Neuronal stem cell (in vitro differentiated cells): ENCODE results near the gene COX4I1.

Experiments
- DNase-seq: peaks from one replicate; pipeline ENCODE4 v3.0.0-alpha.2; 2013; ENCODE audit warnings: low spot score
- H2AFZ ChIP-seq: one replicate; pipeline ENCODE4 v1.6.1; 2013; ENCODE audit warnings: mild to moderate bottlenecking, low read length, inconsistent platforms
- H2AK5ac ChIP-seq: 2 replicates; pipeline ENCODE4 v1.6.1; 2013; ENCODE audit warnings: low read depth, mild to moderate bottlenecking, inconsistent platforms, low read length, moderate library complexity, mixed read lengths
- H2BK120ac ChIP-seq: 2 replicates; pipeline ENCODE4 v1.6.1; 2013; ENCODE audit warnings: low read depth, mild to moderate bottlenecking, inconsistent platforms, low read length, moderate library complexity, mixed read lengths
- H2BK12ac ChIP-seq: one replicate; pipeline ENCODE4 v1.6.1; 2013; ENCODE audit warnings: low read length, inconsistent platforms
- H2BK15ac ChIP-seq: 2 replicates; pipeline ENCODE4 v1.6.1; 2013; ENCODE audit warnings: mild to moderate bottlenecking, low read length, inconsistent platforms, mixed read lengths
- H2BK5ac ChIP-seq: one replicate; pipeline ENCODE4 v1.6.1; 2013; ENCODE audit warnings: inconsistent platforms, mild to moderate bottlenecking, low read length, moderate library complexity
- H3K14ac ChIP-seq: one replicate; pipeline ENCODE4 v1.6.1; 2013; ENCODE audit warnings: low read length, inconsistent platforms
- H3K18ac ChIP-seq: 2 replicates; pipeline ENCODE4 v1.6.1; 2013; ENCODE audit warnings: low read length, inconsistent platforms
- H3K23ac ChIP-seq: 2 replicates; pipeline ENCODE4 v1.6.1; 2013; ENCODE audit warnings: low read depth, mild to moderate bottlenecking, mixed read lengths, low read length, inconsistent platforms; ENCODE audit not compliant: poor library complexity
- H3K27ac ChIP-seq: replicated peaks from 3 replicates; pipeline ENCODE4 v1.5.1; 2013; ENCODE audit warnings: low read length, inconsistent platforms
- H3K27me3 ChIP-seq, 3 experiments: 2 replicates each; pipeline ENCODE4 v1.6.1; 2013; ENCODE audit warnings: low read length in 3 of 3, mild to moderate bottlenecking in 2 of 3, inconsistent platforms in 1 of 3, low read depth in 1 of 3, mixed read lengths in 1 of 3, moderate library complexity in 1 of 3; ENCODE audit not compliant: control insufficient read depth in 3 of 3, insufficient read depth in 3 of 3
- H3K36me3 ChIP-seq, 2 donors: replicated peaks in 1 of 2; 2 replicates each; pipeline ENCODE4 v1.6.1; 2013; ENCODE audit warnings: low read length in 2 of 2; ENCODE audit not compliant: control insufficient read depth in 2 of 2, insufficient read depth in 2 of 2
- H3K4ac ChIP-seq: 2 replicates; pipeline ENCODE4 v1.6.1; 2013; ENCODE audit warnings: inconsistent platforms, mild to moderate bottlenecking, low read length, moderate library complexity
- H3K4me1 ChIP-seq, 2 donors: 1 replicate in 1 of 2; 2 replicates in 1 of 2; pipeline ENCODE4 v1.6.1; 2013; ENCODE audit warnings: low read length in 2 of 2, low read depth in 1 of 2; ENCODE audit not compliant: control insufficient read depth in 2 of 2, insufficient read depth in 1 of 2
- H3K4me2 ChIP-seq: one replicate; pipeline ENCODE4 v1.6.1; 2013; ENCODE audit warnings: mild to moderate bottlenecking, low read length, inconsistent platforms; ENCODE audit not compliant: insufficient read depth, poor library complexity, severe bottlenecking
- H3K4me3 ChIP-seq, 2 donors: 2 replicates each; pipeline ENCODE4 v1.5.1; 2013; ENCODE audit warnings: low read length in 2 of 2, mild to moderate bottlenecking in 2 of 2, inconsistent platforms in 1 of 2, moderate library complexity in 1 of 2
- H3K79me1 ChIP-seq: one replicate; pipeline ENCODE4 v1.6.1; 2013; ENCODE audit warnings: low read depth, mild to moderate bottlenecking, inconsistent platforms, low read length, moderate library complexity
- H3K9ac ChIP-seq: one replicate; pipeline ENCODE4 v1.6.1; 2013; ENCODE audit warnings: mild to moderate bottlenecking, low read depth, low read length, inconsistent platforms; ENCODE audit not compliant: poor library complexity
- H3K9me3 ChIP-seq, 2 donors: replicated peaks in 1 of 2; 2 replicates each; pipeline versions ENCODE3 to v1.6.1; 2013; ENCODE audit warnings: low read length in 2 of 2, mild to moderate bottlenecking in 2 of 2, inconsistent platforms in 1 of 2, low read depth in 1 of 2, mixed read lengths in 1 of 2, moderate library complexity in 1 of 2; ENCODE audit not compliant: control insufficient read depth in 2 of 2, insufficient read depth in 1 of 2
- H4K8ac ChIP-seq: one replicate; pipeline ENCODE4 v1.6.1; 2013; ENCODE audit warnings: low read depth, mild to moderate bottlenecking, inconsistent platforms, low read length, moderate library complexity
- H4K91ac ChIP-seq: one replicate; pipeline ENCODE4 v1.6.1; 2013; ENCODE audit warnings: low read length, low read depth, mild to moderate bottlenecking, inconsistent platforms; ENCODE audit not compliant: poor library complexity
- WGBS, 2 donors: extraction: QIAGEN DNeasy Blood & Tissue Kit; methylation state at CpG; one replicate each; pipeline ENCODE4 v1.1.7; 2013; ENCODE audit warnings: missing lambda C conversion rate in 2 of 2, mixed read lengths in 1 of 2; ENCODE audit not compliant: insufficient read length in 2 of 2, insufficient replicate concordance in 1 of 2; ENCODE audit errors: extremely low coverage in 2 of 2; 5-methylcytosine and 5-hydroxymethylcytosine counted together

The COX4I1 gene

GRCh38 chr16:85842848-85843247, 43.4 kb downstream of the COX4I1 start:
- Histone ChIP-seq H3K14ac (no peak overlapping the region), H2AK5ac (no peak overlapping the region), H3K36me3 (no peaks in the 10 kb centered on the region), H2AFZ (no peak overlapping the region), H2BK120ac (no peak overlapping the region), H3K27me3 (peaks cover 0 to 26% (median 0%) of the 10 kb centered on the region in 3 experiments), H2BK15ac (no peak overlapping the region), H3K23ac (no peak overlapping the region), H2BK5ac (no peak overlapping the region), H3K4me3 (no peak overlapping the region), H3K4me2 (no peak overlapping the region), H3K18ac (no peak overlapping the region), H3K27ac (no peak overlapping the region), H3K79me1 (no peaks in the 10 kb centered on the region), H4K91ac (no peak overlapping the region), H3K9ac (no peak overlapping the region), H3K4me1 (no peaks in the 10 kb centered on the region), H4K8ac (no peak overlapping the region), H3K4ac (no peak overlapping the region), H2BK12ac (no peak overlapping the region), H3K9me3 (peaks cover 0 to 3% of the 10 kb centered on the region in 2 donors)
- DNase-seq, result no peak
- WGBS, 2 donors, result no CpG with 5 or more reads among the region's 9 CpGs

- peaks cover 0 to 3% of the 10 kb centered on the region in 2 donors for H3K9me3 ChIP-seq
- no peaks in the 10 kb centered on the region for H3K36me3 ChIP-seq
- 100% methylated on average over 2 of the region's 11 CpGs; no CpG with 5 or more reads in 1 of the 2 donors for WGBS, 2 donors
These were observed 44.1 kb downstream of the COX4I1 start for GRCh38 chr16:85843471-85844168.

GRCh38 chr16:85844169-85844481, 44.6 kb downstream of the COX4I1 start:
- no peak overlapping the region for H2BK15ac ChIP-seq
- no peak overlapping the region for H3K23ac ChIP-seq
- no peak overlapping the region for H3K27ac ChIP-seq
- no peaks in the 10 kb centered on the region for H3K79me1 ChIP-seq
- H3K18ac ChIP-seq, result no peak overlapping the region
- no peak overlapping the region for H2AK5ac ChIP-seq
- H2AFZ ChIP-seq, result no peak overlapping the region
- H3K36me3 ChIP-seq, result no peaks in the 10 kb centered on the region
- H3K27me3 ChIP-seq, result peaks cover 0 to 30% (median 0%) of the 10 kb centered on the region in 3 experiments
- no peak overlapping the region for H3K4me2 ChIP-seq
- no peak overlapping the region for H2BK120ac ChIP-seq
- H3K4ac ChIP-seq, result no peak overlapping the region
- no peak overlapping the region for H4K91ac ChIP-seq
- no peak overlapping the region for H2BK12ac ChIP-seq
- no peak overlapping the region for H4K8ac ChIP-seq
- H3K9me3 ChIP-seq, result peaks cover 0 to 3% of the 10 kb centered on the region in 2 donors
- H3K4me1 ChIP-seq, result no peaks in the 10 kb centered on the region
- DNase-seq, result no peak
- H3K4me3 ChIP-seq, result no peak overlapping the region
- no peak overlapping the region for H3K14ac ChIP-seq
- no peak overlapping the region for H2BK5ac ChIP-seq
- H3K9ac ChIP-seq, result no peak overlapping the region

More at GRCh38 chr16:85843471-85844168, 44.1 kb downstream of the COX4I1 start:
- Histone ChIP-seq H3K23ac (no peak overlapping the region), H2BK12ac (no peak overlapping the region), H3K4me3 (no peak overlapping the region), H3K4me2 (no peak overlapping the region), H3K14ac (no peak overlapping the region), H2AFZ (no peak overlapping the region), H2BK120ac (no peak overlapping the region), H3K79me1 (no peaks in the 10 kb centered on the region), H3K4ac (no peak overlapping the region), H3K9ac (peak overlapping the region; percentile 12), H2BK15ac (no peak overlapping the region), H3K18ac (no peak overlapping the region), H2BK5ac (no peak overlapping the region), H3K27ac (no peak overlapping the region), H3K4me1 (no peaks in the 10 kb centered on the region), H2AK5ac (peak overlapping the region; percentile 45), H3K27me3 (peaks cover 0 to 26% (median 0%) of the 10 kb centered on the region in 3 experiments), H4K8ac (no peak overlapping the region), H4K91ac (no peak overlapping the region)
- DNase-seq, result no peak

- Histone ChIP-seq H3K79me1 (no peaks in the 10 kb centered on the region), H4K8ac (no peak overlapping the region), H3K36me3 (no peaks in the 10 kb centered on the region), H2BK15ac (no peak overlapping the region), H3K18ac (no peak overlapping the region), H2BK12ac (no peak overlapping the region), H3K4ac (no peak overlapping the region), H3K27ac (no peak overlapping the region), H3K23ac (no peak overlapping the region), H2AK5ac (no peak overlapping the region), H3K4me2 (no peak overlapping the region), H4K91ac (no peak overlapping the region), H3K14ac (no peak overlapping the region), H2AFZ (no peak overlapping the region), H3K4me3 (no peak overlapping the region), H2BK120ac (no peak overlapping the region), H3K9ac (no peak overlapping the region), H3K4me1 (no peaks in the 10 kb centered on the region), H3K9me3 (peaks cover 0 to 3% of the 10 kb centered on the region in 2 donors), H2BK5ac (no peak overlapping the region), H3K27me3 (peaks cover 0 to 36% (median 0%) of the 10 kb centered on the region in 3 experiments)
- WGBS, 2 donors, result no CpG with 5 or more reads among the region's 15 CpGs
- no peak for DNase-seq
These were observed 45.3 kb downstream of the COX4I1 start for GRCh38 chr16:85844786-85845185.
